ENCODE data around the gene BMERB1.

GRCh38 chr16:15477802-15478201 lies 43.4 kb downstream of the BMERB1 start:
- TF ChIP-seq CTCF (IDR thresholded peaks at IDR 0.05), result no peak
- no peak for TF ChIP-seq POLR2AphosphoS5 (IDR thresholded peaks at IDR 0.05; ENCODE audit: low read depth, low read length)
